GM12892 (cell line): ENCODE results near the gene TMEM14C.
"Not testable (repeated sequence)": the region's sequence is repeated elsewhere in the genome, so short reads cannot be mapped to it uniquely, and the experiment has no call there.

Source experiments
- POLR2A ChIP-seq: IDR thresholded peaks from 2 replicates; pipeline ENCODE4 v1.6.1; 2011; ENCODE audit warnings: low read depth, low read length, control low read depth
- TAF1 ChIP-seq: IDR thresholded peaks from 2 replicates; pipeline ENCODE4 v1.6.1; 2011; ENCODE audit warnings: low read depth, mild to moderate bottlenecking, control low read depth, low read length, borderline replicate concordance

- not testable (repeated sequence) for TF ChIP-seq POLR2A, TAF1
Measured at GRCh38 chr6:10750568-10750967, 27.7 kb downstream of the TMEM14C start.
